KOPT-K1 (cell line): ENCODE data around the gene ZBTB4.
A peak's percentile ranks its signal among the peaks of the same experiment; 100 is the strongest.

Source experiments
- H3K27ac ChIP-seq: fragments of 200-600 bp; sonication (generic); 2 replicates; pipeline ENCODE4 v1.5.1; 2016; ENCODE audit warnings: antibody characterized with exemption, mild to moderate bottlenecking, low read depth, low read length; ENCODE audit not compliant: poor library complexity, severe bottlenecking
- H3K36me3 ChIP-seq: fragments of 200-600 bp; sonication (generic); 2 replicates; pipeline ENCODE4 v1.5.1; 2017; ENCODE audit warnings: antibody characterized with exemption, mild to moderate bottlenecking, low read length, moderate library complexity; ENCODE audit not compliant: insufficient read depth
- H3K9me3 ChIP-seq: fragments of 200-600 bp; sonication (generic); 2 replicates; pipeline ENCODE4 v1.5.1; 2017; ENCODE audit warnings: antibody characterized with exemption, low read length, mild to moderate bottlenecking; ENCODE audit not compliant: insufficient read depth, poor library complexity, severe bottlenecking

The ZBTB4 gene

GRCh38 chr17:7479213-7480088 lies at the start of gene ZBTB4:
TSS of gene ZBTB4 (minus strand) at chr17:7479631. CDS start at chr17:7466801, 12,830 bp downstream.
- Histone ChIP-seq H3K36me3 (no peaks in the 10 kb centered on the region), H3K27ac (peak within 1 kb of the TSS; percentile 89), H3K9me3 (no peaks in the 10 kb centered on the region)

GRCh38 chr17:7528842-7529241 lies 49.4 kb upstream of the ZBTB4 start:
- H3K27ac ChIP-seq = no peak overlapping the region
- no peaks in the 10 kb centered on the region for H3K36me3 ChIP-seq
- peaks cover 31% of the 10 kb centered on the region for H3K9me3 ChIP-seq

GRCh38 chr17:7523033-7523432 lies 43.6 kb upstream of the ZBTB4 start:
- peaks cover 19% of the 10 kb centered on the region for H3K9me3 ChIP-seq
- H3K27ac ChIP-seq = no peak overlapping the region
- no peaks in the 10 kb centered on the region for H3K36me3 ChIP-seq

GRCh38 chr17:7515911-7516610 lies 36.6 kb upstream of the ZBTB4 start:
- Histone ChIP-seq H3K27ac (no peak overlapping the region), H3K36me3 (peaks cover 49% of the 10 kb centered on the region), H3K9me3 (no peaks in the 10 kb centered on the region)

GRCh38 chr17:7513850-7514419 lies 34.5 kb upstream of the ZBTB4 start:
- Histone ChIP-seq H3K27ac (no peak overlapping the region), H3K9me3 (no peaks in the 10 kb centered on the region), H3K36me3 (peaks cover 70% of the 10 kb centered on the region)

- H3K27ac ChIP-seq = no peak overlapping the region
- H3K36me3 ChIP-seq = peaks cover 80% of the 10 kb centered on the region
- no peaks in the 10 kb centered on the region for H3K9me3 ChIP-seq
Measured at GRCh38 chr17:7512824-7513540, 33.6 kb upstream of the ZBTB4 start.

- no peaks in the 10 kb centered on the region for H3K9me3 ChIP-seq
- peaks cover 89% of the 10 kb centered on the region for H3K36me3 ChIP-seq
- H3K27ac ChIP-seq = no peak overlapping the region
Measured at GRCh38 chr17:7512105-7512504, 32.7 kb upstream of the ZBTB4 start.

GRCh38 chr17:7511108-7511507 lies 31.7 kb upstream of the ZBTB4 start:
- Histone ChIP-seq H3K9me3 (no peaks in the 10 kb centered on the region), H3K36me3 (peaks cover 95% of the 10 kb centered on the region), H3K27ac (no peak overlapping the region)

GRCh38 chr17:7509937-7510336 lies 30.5 kb upstream of the ZBTB4 start:
- peaks cover 97% of the 10 kb centered on the region for H3K36me3 ChIP-seq
- no peaks in the 10 kb centered on the region for H3K9me3 ChIP-seq
- no peak overlapping the region for H3K27ac ChIP-seq

GRCh38 chr17:7508846-7509245 lies 29.4 kb upstream of the ZBTB4 start:
- Histone ChIP-seq H3K36me3 (peaks cover 100% of the 10 kb centered on the region), H3K27ac (no peak overlapping the region), H3K9me3 (no peaks in the 10 kb centered on the region)

GRCh38 chr17:7508145-7508544 lies 28.7 kb upstream of the ZBTB4 start:
- Histone ChIP-seq H3K27ac (no peak overlapping the region), H3K36me3 (peaks cover 100% of the 10 kb centered on the region), H3K9me3 (no peaks in the 10 kb centered on the region)

- H3K27ac ChIP-seq = no peak overlapping the region
- peaks cover 100% of the 10 kb centered on the region for H3K36me3 ChIP-seq
Measured at GRCh38 chr17:7503521-7503920, 24.1 kb upstream of the ZBTB4 start.

GRCh38 chr17:7502987-7503386 lies 23.6 kb upstream of the ZBTB4 start:
- Histone ChIP-seq H3K27ac (no peak overlapping the region), H3K36me3 (peaks cover 100% of the 10 kb centered on the region), H3K9me3 (no peaks in the 10 kb centered on the region)

More at GRCh38 chr17:7503521-7503920, 24.1 kb upstream of the ZBTB4 start:
- H3K9me3 ChIP-seq = no peaks in the 10 kb centered on the region

- Histone ChIP-seq H3K27ac (no peak overlapping the region), H3K36me3 (peaks cover 100% of the 10 kb centered on the region), H3K9me3 (no peaks in the 10 kb centered on the region)
Measured at GRCh38 chr17:7502171-7502847, 22.9 kb upstream of the ZBTB4 start.
